HG03439 (cell line): ENCODE data around the gene TAS1R3.

Experiments used
- ATAC-seq: cut with Tn5 transposase; IDR thresholded peaks from one replicate; pipeline ENCODE4 v1.9.1; 2021; ENCODE audit warnings: mild to moderate bottlenecking, moderate library complexity; ENCODE audit not compliant: unreplicated experiment

The TAS1R3 gene

GRCh38 chr1:1349256-1350012, 18.4 kb downstream of the TAS1R3 start, which contains the start of gene DVL1:
Gene DVL1 (minus strand): TSS chr1:1349418. CDS start chr1:1349065, 353 bp downstream.
- peak; percentile 53 for ATAC-seq

GRCh38 chr1:1351511-1352427, 20.7 kb downstream of the TAS1R3 start:
- ATAC-seq: no peak

GRCh38 chr1:1352786-1353388, 21.8 kb downstream of the TAS1R3 start:
- ATAC-seq: no peak

- ATAC-seq: no peak
Measured at GRCh38 chr1:1353389-1354151, 22.5 kb downstream of the TAS1R3 start.

GRCh38 chr1:1354271-1355247, 23.5 kb downstream of the TAS1R3 start:
- no peak for ATAC-seq

GRCh38 chr1:1355416-1355815, 24.3 kb downstream of the TAS1R3 start:
- no peak for ATAC-seq

- no peak for ATAC-seq
Measured at GRCh38 chr1:1356166-1356795, 25.2 kb downstream of the TAS1R3 start.

- no peak for ATAC-seq
Measured at GRCh38 chr1:1356796-1357401, 25.8 kb downstream of the TAS1R3 start.

- no peak for ATAC-seq
Measured at GRCh38 chr1:1357871-1358432, 26.9 kb downstream of the TAS1R3 start.

GRCh38 chr1:1358433-1359271, 27.6 kb downstream of the TAS1R3 start, which contains the start of gene MXRA8:
Gene MXRA8 (minus strand): TSS chr1:1358555. CDS start chr1:1358504, 51 bp downstream.
- ATAC-seq: no peak

GRCh38 chr1:1359308-1359663, 28.2 kb downstream of the TAS1R3 start:
- no peak for ATAC-seq

GRCh38 chr1:1359664-1360468, 28.8 kb downstream of the TAS1R3 start:
- no peak for ATAC-seq

GRCh38 chr1:1360506-1361169, 29.6 kb downstream of the TAS1R3 start:
- no peak for ATAC-seq

GRCh38 chr1:1361233-1361981, 30.3 kb downstream of the TAS1R3 start:
- no peak for ATAC-seq

- no peak for ATAC-seq
Measured at GRCh38 chr1:1361982-1362423, 30.9 kb downstream of the TAS1R3 start.
